NCI-H748 (cell line): ENCODE results near the gene SLC5A8.
"Not testable (repeated sequence)": the region's sequence is repeated elsewhere in the genome, so short reads cannot be mapped to it uniquely, and the experiment has no call there.

Experiments
- DNase-seq: peaks from one replicate; lab custom pipeline; 2025; ENCODE audit not compliant: unreplicated experiment; lab: John Stamatoyannopoulos, UW

SLC5A8 gene

GRCh38 chr12:101172316-101172715 is 37.7 kb downstream of the SLC5A8 start:
- DNase-seq, result peak; percentile 8

- DNase-seq, result no peak
Measured at GRCh38 chr12:101168001-101168400, 42.0 kb downstream of the SLC5A8 start.

GRCh38 chr12:101166866-101167265 is 43.2 kb downstream of the SLC5A8 start:
- no peak for DNase-seq

GRCh38 chr12:101165319-101165718 is 44.7 kb downstream of the SLC5A8 start:
- DNase-seq, result no peak

GRCh38 chr12:101145777-101146431 is 64.1 kb downstream of the SLC5A8 start:
- not testable (repeated sequence) for DNase-seq

GRCh38 chr12:101127521-101128219 is 82.4 kb downstream of the SLC5A8 start:
- DNase-seq, result no peak

GRCh38 chr12:101117842-101118241 is 92.2 kb downstream of the SLC5A8 start:
- DNase-seq, result no peak

- DNase-seq, result no peak
Measured at GRCh38 chr12:101116911-101117310, 93.1 kb downstream of the SLC5A8 start.

GRCh38 chr12:101115326-101115725 is 94.7 kb downstream of the SLC5A8 start:
- no peak for DNase-seq

GRCh38 chr12:101111441-101111840 is 98.6 kb downstream of the SLC5A8 start:
- DNase-seq, result no peak

- DNase-seq, result no peak
Measured at GRCh38 chr12:101110866-101111265, 99.2 kb downstream of the SLC5A8 start.

GRCh38 chr12:101108130-101108529 is 101.9 kb downstream of the SLC5A8 start:
- DNase-seq, result peak; percentile 11

GRCh38 chr12:101107032-101107763 is 102.8 kb downstream of the SLC5A8 start:
- DNase-seq, result peak; percentile 12
